Activated CD4-positive, alpha-beta memory T cell treated with anti-CD3 and anti-CD28 coated beads, Interleukin-2, amount 10 ng/mL, durations not matched to agents 7 days and 5 days (primary cell): Measurements from ENCODE around the gene OR10G6. TPM values are rescaled to one million over a fixed set of nuclear protein-coding genes. Genes with fewer than 3 reads are reported as not detected.

Experiments used
- CTCF ChIA-PET: fragments of 350-600 bp; sonication (Branson Sonifier 250); formaldehyde crosslinking; loops from one replicate; lab custom pipeline; 2021; ENCODE audit warnings: antibody characterized with exemption, inconsistent platforms; lab: Charles Lee
- POLR2A ChIA-PET: fragments of 350-600 bp; sonication (Branson Sonifier 250); formaldehyde crosslinking; loops from one replicate; lab custom pipeline; 2021; ENCODE audit warnings: antibody characterized with exemption; lab: Charles Lee
- DNase-seq: peaks from one replicate; pipeline ENCODE4 v3.0.0-alpha.2; 2020
- H3K27ac Mint-ChIP-seq: one replicate; pipeline ENCODE4 v1.8.0; 2021; ENCODE audit warnings: mild to moderate bottlenecking, mixed read lengths
- H3K27me3 Mint-ChIP-seq: one replicate; pipeline ENCODE4 v1.8.0; 2021; ENCODE audit warnings: mixed read lengths
- H3K36me3 Mint-ChIP-seq: one replicate; pipeline ENCODE4 v1.8.0; 2021; ENCODE audit warnings: low read depth, mixed read lengths
- H3K4me1 Mint-ChIP-seq: one replicate; pipeline ENCODE4 v1.8.0; 2021; ENCODE audit warnings: mixed read lengths
- H3K4me3 Mint-ChIP-seq: one replicate; pipeline ENCODE4 v1.8.0; 2021; ENCODE audit warnings: mild to moderate bottlenecking, mixed read lengths
- H3K9me3 Mint-ChIP-seq: one replicate; pipeline ENCODE4 v1.8.0; 2021; ENCODE audit warnings: mixed read lengths
- total RNA-seq, 2 experiments: library from RNA; stranded (reverse); gene quantifications; one replicate each; pipeline ENCODE4 v1.2.3, GENCODE V29; 2021

OR10G6 gene
- total RNA-seq, 2 experiments from 2014 or later: not detected

GRCh38 chr11:123945132-123945531 is 49.8 kb downstream of the OR10G6 start:
- H3K27me3 Mint-ChIP-seq: no peaks in the 10 kb centered on the region
- H3K4me3 Mint-ChIP-seq: no peak overlapping the region
- H3K4me1 Mint-ChIP-seq: no peaks in the 10 kb centered on the region
- POLR2A ChIA-PET: no interaction called here
- DNase-seq: no peak
- H3K36me3 Mint-ChIP-seq: no peaks in the 10 kb centered on the region
- CTCF ChIA-PET: no interaction called here
- H3K9me3 Mint-ChIP-seq: no peaks in the 10 kb centered on the region
- H3K27ac Mint-ChIP-seq: no peak overlapping the region

Other genes with a start within 250 kb of the OR10G6 start
- gene OR6X1, start 240.6 kb downstream of the OR10G6 start, total RNA-seq: not detected
- gene OR6M1, start 188.8 kb downstream of the OR10G6 start, total RNA-seq: not detected
- not detected for gene TMEM225, start 109.5 kb downstream of the OR10G6 start, total RNA-seq
- not detected for gene OR8D4, start 93.0 kb downstream of the OR10G6 start, total RNA-seq
- gene OR4D5, start 55.5 kb downstream of the OR10G6 start, total RNA-seq: not detected
- gene OR6T1, start 51.3 kb downstream of the OR10G6 start, total RNA-seq: not detected
- gene OR10S1, start 17.4 kb downstream of the OR10G6 start, total RNA-seq: not detected
- gene OR10G4, start 17.8 kb upstream of the OR10G6 start, total RNA-seq: not detected
- gene OR10G9, start 27.9 kb upstream of the OR10G6 start, total RNA-seq: not detected
- not detected for gene OR10G8, start 31.6 kb upstream of the OR10G6 start, total RNA-seq
- not detected for gene OR10G7, start 46.2 kb upstream of the OR10G6 start, total RNA-seq
- 1 to 10 TPM; 6.8 to 7.0 TPM for gene VWA5A, start 120.3 kb upstream of the OR10G6 start, total RNA-seq
- gene OR10D3, start 188.2 kb upstream of the OR10G6 start, total RNA-seq: not detected
- not detected for gene OR8G1, start 245.9 kb upstream of the OR10G6 start, total RNA-seq